Activated CD4-positive, CD25-positive, alpha-beta regulatory T cell treated with anti-CD3 and anti-CD28 coated beads, Interleukin-2, amount 50 U/mL, for 24 hours (primary cell): Measurements from ENCODE around the gene HOXB3.
A peak's percentile ranks its signal among the peaks of the same experiment; 100 is the strongest.

Source experiments
- ATAC-seq, 2 donors: fragments of 150-1000 bp; cut with Tn5 transposase; one replicate each; pipeline ENCODE4 v1.10.0; 2021; ENCODE audit warnings: mild to moderate bottlenecking in 1 of 2, moderate library complexity in 1 of 2

Gene HOXB3

DNA sequence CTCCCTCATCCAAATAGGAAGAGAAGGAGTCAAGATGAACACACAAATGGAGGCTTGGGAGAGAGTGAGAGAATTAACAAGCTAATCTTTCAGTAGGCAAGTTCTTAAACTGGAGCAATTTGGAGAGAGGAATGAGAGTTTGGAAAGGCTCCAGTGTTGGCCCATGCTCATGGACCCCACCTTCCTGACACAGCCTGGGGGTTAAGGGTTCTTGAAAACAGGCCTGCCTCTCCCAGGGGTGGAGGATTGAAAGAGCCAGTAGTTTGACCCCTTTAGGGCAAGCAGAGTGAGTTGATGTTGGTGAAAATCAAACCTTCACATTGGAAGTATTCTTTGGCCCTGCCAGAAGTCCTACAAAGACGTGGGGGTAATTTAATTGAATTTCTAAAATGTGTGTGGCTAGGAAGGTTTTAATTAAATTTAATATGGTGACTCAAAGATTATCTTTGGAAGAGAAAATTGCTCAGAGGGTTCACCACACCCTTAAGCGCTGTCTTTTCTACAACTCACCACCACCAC is 5.8 kb downstream of the HOXB3 start:
- ATAC-seq: no peak

DNA sequence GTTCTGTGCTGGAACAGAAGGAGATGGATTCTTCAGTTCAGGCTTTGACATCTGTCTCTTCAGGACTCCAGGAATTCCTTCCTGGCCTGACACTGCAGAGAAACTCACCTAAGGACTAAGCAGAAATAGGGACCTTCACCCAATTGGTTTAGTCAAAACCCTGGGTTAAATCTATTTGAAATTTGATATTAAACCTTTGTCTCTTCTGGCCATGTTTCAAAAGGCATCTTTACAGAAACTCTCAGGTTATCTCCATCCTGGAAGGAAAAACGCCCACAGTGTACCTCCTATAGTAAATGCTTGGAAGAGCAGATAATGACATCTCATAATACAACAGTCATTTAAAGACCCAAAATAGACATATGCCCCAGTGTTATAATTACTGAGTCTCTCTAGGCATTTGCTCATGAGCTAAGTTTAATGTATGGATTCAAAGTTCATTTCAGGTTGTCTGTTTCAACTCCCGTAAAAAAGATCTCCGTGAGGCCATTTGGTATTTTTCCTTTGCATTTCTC is 6.3 kb downstream of the HOXB3 start:
- no peak for ATAC-seq

DNA sequence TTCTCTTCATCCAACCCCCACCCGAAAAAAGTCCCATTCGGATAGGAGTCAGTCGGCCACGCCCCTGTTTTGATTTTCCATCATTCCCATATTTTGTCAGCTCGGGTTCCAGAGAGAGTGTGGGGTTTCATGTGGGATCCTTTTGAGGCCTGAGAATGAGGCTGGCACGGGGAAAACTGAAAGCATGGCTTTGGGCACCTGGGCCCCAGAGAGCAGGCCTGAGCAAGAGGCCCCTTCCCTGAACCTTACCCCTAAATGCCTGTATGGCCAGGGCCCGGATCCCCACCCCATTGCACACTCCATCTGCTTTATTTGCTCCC is 7.3 kb downstream of the HOXB3 start:
- no peak for ATAC-seq

DNA sequence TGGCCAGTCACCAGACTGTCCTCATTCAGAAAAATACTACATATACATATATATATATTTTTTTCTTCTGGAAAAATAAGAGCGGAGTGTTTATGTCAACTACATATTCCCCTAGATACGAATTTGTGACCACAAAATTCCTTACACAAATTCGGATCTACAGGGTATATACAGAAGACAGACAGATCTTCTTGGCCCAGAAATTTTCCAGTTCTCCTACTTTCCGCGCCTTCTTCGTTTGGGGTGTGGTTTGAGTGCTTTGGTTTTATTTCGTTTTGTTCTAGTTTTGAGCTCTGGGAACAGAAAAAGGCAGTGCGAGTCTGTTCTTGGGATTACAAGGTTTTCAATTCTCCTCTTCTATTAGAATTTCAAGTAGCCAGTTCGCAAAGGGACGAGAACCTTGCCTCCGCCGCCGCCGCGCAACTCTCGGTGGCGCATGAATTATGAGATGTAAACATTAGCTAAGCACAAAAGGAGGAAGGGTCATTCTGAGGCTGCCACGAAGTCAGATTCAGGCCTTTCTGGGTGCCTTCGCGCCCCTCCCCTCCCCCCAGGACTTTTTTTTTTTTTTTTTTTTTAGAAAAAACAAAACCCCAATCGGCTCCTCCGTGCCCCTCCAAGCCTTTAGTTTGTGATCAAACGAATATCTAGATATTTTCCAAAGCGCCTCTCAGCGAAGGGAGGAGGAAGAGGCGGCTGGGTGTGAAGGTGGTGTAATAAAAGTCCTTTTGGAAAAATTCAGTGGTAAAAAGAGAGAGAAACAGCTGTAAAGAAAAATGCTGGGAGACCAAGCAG is 10.1 kb downstream of the HOXB3 start:
- ATAC-seq: no peak

DNA sequence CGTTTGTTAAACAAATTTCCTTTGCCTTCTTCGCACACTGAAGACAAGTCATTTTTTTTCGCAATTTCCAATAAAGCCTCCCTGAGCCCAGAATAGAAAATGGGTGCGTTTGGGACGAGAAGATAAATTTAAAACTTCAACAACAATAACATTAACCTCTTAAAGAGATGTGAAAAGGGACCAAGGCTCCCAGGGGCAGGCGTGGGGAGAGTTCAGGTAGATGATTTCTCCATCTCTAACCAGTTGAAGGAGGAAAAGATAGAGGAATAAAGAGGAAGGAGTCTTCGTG is 10.6 kb downstream of the HOXB3 start:
- ATAC-seq: no peak

DNA sequence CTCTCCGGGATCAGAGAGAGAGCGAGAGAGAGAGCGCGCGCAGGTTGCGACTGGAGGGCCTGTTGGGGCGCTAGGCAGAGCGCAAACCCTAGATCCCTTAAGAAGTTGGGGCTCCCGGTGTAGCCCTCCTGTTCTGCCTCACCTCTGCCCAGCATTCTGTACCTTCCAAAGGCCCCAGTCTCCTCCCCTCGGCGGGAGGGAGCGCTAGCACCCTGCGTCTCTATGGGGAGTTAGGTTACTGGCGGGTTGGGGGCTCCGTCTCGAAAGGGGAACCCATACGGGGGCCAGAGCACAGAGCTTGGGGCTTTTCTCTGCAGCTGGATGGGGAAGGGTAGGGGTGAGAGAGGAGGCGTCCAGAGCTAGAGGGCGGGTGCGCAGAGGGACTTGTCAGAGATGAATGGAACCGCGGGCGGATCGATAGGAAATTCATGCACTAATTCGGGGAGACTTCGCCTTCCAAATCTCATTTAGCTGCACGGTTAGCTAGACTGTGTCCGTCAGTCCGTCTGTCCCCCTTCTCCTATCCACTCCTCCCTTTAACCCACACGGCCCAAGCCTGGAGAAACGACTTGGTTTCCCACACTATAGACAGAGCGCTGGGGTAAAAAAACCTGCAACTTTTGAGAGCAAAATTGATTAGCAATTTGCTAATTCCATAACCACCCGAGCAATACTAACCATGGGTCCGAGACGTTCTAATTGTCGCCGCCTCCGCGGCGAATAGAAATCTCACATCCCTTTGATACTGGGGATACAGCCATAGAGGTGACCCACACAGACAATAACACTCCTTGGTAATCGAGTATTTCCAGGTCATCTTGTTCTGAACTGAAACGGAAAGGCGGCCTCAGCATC is 11.2 kb downstream of the HOXB3 start:
- peak; percentile 42 to 49 for ATAC-seq

DNA sequence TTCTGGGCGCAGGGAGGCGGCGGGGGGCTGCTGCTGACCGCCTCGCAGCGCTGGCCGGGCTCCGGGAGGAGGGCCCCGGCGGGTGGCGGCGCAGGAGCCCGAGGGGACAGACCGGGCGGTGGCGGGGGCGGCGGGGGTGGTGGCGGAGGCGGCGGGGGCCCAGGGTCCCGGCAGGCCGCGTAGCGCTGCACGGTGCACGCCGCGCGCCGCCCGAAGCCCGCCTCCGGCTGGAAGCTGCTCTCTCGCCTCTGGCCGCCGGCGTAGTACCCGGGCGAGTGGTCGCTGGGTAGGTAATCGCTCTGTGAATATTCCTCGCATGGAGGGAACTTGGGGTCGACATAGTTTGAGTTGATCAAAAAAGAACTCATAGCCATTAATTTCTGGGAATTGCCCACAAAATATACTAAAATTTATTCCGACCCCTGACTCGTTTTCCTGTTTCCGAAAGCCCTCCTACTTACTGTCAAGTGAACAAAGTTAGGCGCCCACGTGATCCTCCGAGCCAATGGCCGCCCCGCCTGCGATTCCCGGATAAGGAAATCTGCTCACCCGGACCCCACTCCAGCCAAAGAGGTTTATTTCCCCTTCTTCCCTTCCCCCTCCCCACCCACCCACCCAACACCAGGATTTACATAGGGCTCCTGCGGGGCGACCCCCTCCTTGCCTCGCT is 12.0 kb downstream of the HOXB3 start, which contains the start of gene HOXB4:
Gene HOXB4 (minus strand): TSS at position 405 of the 670 bp plus-strand sequence. CDS start 31 bp downstream, at position 374.
- ATAC-seq: peak; percentile 66 to 68

DNA sequence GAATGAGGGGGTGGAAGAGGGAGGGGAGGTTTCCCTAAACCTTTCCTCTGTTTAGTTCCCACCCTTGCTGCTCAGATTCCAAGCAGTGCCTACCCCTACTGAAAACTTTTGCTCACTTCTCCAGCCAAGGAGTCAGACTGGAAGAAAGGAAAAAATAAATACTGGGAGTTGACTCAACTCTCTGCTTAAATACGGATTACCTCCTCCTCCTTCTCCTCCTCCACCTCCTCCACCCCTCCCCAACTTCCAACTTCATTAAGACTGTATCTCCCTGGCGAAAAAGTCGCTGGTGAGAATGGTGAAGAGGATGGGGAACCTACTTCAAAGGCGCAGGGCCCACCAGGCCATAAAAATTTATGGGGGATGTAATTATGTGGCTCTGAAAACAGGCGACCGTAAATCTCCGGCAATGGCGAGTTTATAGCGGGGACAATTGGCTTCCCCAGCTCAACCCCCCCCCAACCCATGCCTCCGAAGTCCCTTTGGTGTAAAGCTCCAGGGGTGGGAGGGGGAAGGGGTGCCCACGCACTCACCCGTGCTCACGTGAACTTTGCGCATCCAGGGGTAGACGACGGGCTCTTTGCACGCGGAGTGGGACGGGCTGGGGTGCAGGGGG is 12.6 kb downstream of the HOXB3 start:
- peak in 1 of 2 donors; percentile 14 for ATAC-seq

DNA sequence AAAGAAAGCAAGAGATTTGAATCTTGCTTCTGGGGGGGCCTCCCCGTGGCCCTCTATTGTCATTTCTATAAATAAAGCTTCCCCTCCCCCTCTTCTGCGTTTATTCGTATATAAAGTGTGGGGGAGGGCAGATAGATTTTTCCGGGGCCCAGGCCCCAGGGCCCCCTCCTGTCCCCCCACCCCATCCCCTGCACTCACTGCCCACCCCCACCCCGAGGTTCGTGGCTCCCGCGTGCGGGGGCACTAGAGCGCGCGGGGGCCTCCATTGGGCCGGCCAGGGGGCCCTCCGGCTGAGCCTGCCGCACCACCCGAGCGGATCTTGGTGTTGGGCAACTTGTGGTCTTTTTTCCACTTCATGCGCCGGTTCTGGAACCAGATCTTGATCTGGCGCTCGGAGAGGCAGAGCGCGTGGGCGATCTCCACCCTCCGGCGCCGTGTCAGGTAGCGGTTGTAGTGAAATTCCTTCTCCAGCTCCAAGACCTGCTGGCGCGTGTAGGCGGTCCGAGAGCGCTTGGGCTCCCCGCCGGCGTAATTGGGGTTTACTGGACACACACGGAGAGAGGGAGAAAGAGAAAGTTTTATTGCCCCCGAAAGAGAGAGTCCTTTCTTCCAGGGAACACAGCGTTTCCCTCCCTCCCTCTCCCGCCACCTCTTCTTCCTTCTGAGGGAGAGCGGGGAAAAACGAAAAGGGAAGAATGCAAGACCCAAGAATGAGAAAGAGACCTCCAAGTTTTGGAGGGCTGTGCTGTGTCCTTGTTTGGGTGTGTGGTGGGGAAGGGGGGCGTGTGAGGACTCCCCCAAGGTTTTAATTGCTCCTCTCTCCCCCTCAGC is 13.3 kb downstream of the HOXB3 start:
- ATAC-seq: no peak

DNA sequence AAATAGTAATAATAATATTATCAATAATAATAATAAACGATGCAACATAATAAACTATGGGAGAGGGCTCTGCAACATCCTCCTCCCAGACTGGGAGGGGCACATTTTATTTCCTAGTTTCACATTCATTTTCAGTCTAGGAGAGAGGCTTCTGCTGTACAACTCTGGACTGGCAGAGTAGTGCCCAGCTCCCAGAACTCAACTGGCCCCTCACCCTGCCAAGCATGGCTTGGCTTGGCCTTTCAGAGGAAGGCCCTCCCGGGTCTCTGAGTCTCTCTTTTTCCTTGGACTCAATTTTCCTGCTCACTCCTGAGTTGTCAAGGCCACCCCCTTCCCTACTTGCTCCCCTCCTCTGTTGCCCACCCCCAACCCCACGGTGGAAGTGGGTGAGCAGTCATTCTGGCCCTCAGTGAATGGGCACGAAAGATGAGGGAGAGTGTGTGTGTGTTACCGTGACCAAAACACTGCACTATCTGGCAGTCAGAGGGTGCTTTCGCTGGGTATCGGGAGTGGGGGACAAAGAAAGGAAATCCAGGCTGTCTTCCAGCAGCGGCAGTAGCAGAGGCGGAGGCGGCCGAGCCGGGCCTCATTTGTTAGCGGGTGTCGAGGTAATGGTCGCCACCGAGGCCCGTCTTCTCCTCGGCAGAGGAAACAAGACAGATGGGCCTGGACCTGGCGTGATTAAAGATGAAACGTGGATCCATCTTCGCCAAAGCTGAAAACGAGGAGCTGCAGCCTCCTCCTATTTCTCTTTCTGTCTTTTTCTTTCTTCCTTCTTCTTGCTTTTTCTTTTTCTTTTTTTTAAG is 14.2 kb downstream of the HOXB3 start:
- ATAC-seq: no peak

DNA sequence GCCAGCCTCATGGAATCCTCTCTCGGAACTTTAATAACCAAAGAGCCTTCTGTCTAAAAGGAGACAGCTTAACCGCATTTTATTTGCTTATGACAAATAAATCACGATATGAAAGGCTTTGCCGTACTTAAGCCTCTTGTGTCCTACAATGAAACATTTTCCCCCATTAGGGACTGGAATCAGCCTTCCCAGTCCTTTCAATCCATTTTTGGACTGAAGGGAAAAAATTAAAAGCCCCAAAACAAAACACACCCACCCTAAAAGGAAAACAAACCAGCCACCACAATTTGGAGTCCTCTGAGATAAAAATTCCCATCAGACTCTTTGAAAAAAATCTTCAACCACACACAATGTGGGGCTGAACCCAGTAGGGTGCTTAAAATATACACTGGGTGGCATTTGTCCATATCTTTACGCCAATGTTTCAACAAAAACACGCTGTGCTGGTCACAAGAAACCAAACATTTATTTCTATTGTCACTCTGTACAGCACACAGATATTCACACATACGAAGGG is 14.9 kb downstream of the HOXB3 start:
- ATAC-seq: no peak

DNA sequence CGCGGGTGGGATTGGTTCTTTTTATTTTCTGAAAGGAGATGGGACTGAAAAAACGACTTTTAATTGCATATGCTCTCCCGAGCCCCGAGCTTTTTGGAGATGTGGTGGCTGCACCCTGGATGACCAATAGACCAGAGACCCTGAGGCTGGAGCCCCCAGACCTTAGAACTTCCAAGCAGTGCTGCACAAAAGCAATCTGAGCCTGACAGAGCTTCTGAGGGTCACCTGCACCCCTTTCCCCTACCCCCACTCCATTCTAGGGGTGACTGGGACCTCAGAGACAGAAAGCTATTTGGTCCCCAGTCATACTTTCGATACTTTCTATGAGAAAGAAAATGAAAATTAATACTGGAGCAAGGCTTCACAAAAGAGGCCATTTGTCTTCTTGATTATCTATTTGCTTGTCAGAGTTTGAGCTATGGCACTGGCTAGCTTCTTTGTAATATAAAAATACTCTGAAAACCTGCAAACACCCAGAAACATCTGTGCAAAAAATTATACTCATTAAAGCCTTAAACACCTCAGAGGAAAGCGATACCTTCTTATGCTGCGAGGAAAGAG is 15.5 kb downstream of the HOXB3 start:
- no peak for ATAC-seq

DNA sequence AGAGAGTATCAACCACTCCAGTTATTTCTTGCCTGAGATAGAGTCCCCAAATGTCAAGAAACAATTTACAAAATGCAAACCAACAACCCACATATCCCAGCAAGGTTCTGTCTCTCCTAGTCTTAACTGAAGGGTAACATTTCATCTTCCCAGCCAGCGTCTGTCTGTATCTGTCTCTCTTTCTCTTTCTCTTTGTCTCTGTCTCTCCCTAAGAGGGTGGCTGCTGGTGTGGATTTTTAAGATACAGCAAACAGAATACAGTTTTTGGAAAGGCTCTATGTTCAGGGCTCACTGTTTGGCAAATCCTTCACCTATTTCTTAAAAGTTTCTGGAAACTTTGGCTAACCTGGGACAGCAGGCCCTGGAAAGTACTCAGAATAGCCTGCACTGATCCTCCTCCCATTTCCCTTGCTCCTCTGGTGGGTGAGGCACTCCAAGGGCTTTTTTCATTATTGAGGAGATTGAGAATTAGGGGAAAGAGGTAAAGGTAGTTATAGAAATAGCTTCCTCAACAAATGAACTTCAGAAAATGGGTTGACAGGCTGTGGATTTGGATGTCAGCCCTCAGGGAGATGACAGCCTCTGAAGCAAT is 18.1 kb downstream of the HOXB3 start:
- no peak for ATAC-seq

DNA sequence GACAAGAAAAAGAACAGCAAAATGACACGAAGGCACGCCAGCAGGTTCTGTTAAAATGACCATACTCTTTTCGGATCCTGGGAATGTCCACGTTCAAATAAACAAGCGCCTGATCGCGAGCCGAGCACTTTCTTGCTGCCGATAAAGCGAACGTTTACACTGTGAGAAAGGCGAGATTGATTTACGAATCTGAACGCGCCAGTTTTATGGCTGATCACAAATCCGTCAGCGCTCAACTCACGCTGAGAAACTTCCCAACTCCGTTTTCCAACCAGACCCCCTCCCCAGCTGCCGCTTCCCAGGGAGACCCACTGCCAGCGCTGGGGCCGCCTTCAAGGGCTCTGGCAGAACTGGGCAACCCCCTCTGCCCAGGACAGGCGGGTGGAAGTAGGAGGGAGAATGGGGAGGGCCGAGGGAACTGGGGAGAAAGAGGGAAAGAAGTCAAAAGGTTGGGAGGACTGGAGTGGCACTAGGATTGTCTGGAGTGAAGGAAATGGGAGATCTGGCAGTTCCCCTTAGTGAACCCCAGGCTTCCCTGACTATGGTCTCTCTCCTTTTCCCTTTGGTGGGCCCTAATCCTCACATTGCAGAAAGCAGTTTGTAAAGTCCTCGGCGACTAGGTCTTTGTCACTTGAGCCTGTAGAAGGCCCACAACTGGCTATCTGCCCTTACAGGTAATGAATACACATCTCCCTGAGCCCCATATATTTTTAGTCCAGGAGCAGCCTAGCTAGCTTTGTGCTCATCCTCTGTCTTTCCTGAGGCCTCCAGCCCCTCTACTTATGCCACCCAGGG is 18.8 kb downstream of the HOXB3 start:
- no peak for ATAC-seq

DNA sequence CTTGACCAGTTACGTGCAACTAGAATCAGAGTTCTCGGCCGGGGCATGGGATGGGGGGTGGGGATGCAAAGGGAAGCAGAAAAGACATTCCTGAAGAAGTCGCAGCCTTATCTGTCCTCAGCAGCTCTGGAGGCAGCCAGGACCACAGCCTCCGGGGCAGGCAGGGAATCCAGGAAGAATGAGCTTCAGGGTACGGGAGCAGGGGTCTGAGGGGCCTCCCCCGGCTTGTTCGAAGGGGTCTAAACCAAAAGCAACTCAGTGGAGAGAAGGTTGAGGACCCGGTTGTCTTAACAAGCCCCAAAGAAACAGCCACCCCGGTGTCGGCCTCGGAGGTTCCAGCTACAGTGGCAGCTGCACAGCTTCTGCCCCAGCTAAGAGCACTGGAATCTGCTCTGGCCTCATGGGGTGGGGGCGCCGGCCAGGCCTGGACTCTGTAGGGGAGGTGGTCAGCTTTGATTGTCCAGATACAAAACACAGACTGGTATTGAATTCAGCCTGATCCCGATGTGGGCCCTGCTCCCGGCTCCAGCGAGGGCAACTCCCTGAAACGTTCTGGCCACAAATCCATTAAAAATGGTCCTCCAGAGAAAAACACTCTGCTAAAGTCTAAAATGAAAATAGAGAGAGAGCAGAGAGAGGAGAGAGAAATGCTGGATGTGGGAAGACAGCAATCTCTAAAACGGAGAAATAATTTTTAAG is 19.6 kb downstream of the HOXB3 start:
- no peak for ATAC-seq

DNA sequence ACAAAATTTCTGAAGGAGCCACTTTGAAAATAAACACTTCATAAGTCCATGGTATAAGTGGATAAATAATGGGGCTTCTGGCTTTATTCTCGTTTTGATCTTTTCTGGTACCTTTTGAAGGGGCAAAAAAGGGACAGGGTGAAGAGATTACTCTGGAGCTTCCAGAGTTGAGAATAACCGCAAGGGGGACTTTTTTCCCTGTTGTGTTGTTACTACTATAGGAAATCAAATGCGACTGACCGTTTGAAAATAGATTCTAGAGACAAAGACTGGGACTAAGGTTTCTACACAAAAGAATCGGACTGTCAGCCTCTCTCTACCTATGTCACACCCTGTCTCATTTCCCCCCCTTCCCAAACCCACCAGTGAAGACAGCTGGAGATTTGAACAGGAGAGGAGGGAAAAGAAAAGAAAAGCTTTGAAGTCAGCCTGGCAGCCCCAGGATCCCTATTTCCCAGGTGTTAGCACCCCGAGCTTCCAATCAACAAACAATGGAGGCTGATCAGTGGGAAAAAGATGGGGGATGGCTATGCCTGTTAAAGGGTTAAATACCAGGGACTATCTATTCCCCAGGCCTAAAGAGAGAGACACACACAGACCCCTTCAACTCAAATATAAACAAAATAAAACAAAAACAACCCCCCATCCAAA is 20.2 kb downstream of the HOXB3 start:
- ATAC-seq: no peak

DNA sequence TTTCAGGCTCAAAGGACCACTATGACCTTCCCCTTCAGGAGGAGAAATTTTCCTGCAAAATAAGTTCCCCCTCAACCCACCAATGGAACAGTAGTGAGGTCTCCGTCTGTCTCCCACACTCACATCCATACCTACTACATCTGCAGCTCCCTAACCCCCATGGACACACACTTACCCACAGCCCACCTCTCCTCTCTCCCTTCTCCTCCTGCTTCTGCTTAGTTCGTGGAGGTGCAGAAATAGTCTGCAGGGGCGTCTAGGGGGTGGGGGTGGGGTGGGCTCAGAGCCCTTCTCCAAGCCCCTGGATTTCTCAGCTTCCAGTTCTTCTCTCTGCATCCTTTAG is 20.8 kb downstream of the HOXB3 start:
- ATAC-seq: no peak
